LHCN-M2 (cell line): ENCODE data around the gene ERF. TPM values are rescaled to one million over a fixed set of nuclear protein-coding genes. Genes with fewer than 3 reads are reported as not detected.

Source experiments
- DNase-seq: peaks from one replicate; pipeline ENCODE4 v3.0.0-alpha.2; 2012; ENCODE audit warnings: low read depth
- polyA plus RNA-seq: library from polyadenylated mRNA; unstranded; fragments of >200 nt; gene quantifications from one replicate; pipeline ENCODE4 v1.2.1, GENCODE V29; 2012; ENCODE audit warnings: missing spikeins
- total RNA-seq: library from RNA; depleted of rRNA; stranded (reverse); fragments of >200 nt; gene quantifications from 2 replicates; pipeline ENCODE4 v1.2.3, GENCODE V29; 2014; rRNA removed

ERF gene
- total RNA-seq: 49.1 and 56.2 TPM in 2 replicates
- 46.3 TPM for polyA plus RNA-seq

GRCh38 chr19:42254850-42255765 lies at the start of gene ERF:
TSS of gene ERF (minus strand) at chr19:42255128. CDS start at chr19:42254999, 129 bp downstream.
- DNase-seq: peak; percentile 87

GRCh38 chr19:42303876-42304275 lies 48.9 kb upstream of the ERF start:
- DNase-seq: no peak

GRCh38 chr19:42303101-42303464 lies 48.2 kb upstream of the ERF start:
- DNase-seq: no peak

- DNase-seq: no peak
Measured at GRCh38 chr19:42301646-42302203, 46.8 kb upstream of the ERF start, which contains the start of gene PRR19. TSS of gene PRR19 (plus strand) at chr19:42302132. CDS start at chr19:42309585, 7,453 bp downstream.

GRCh38 chr19:42297039-42297438 lies 42.1 kb upstream of the ERF start:
- DNase-seq: no peak

GRCh38 chr19:42295831-42296525 lies 41.0 kb upstream of the ERF start:
- DNase-seq: peak; percentile 44

- DNase-seq: no peak
Measured at GRCh38 chr19:42295342-42295741, 40.4 kb upstream of the ERF start.

GRCh38 chr19:42294471-42295137 lies 39.7 kb upstream of the ERF start:
- DNase-seq: no peak

- no peak for DNase-seq
Measured at GRCh38 chr19:42293948-42294347, 39.0 kb upstream of the ERF start.

GRCh38 chr19:42293540-42293939 lies 38.6 kb upstream of the ERF start:
- no peak for DNase-seq

- DNase-seq: no peak
Measured at GRCh38 chr19:42292963-42293362, 38.0 kb upstream of the ERF start.

GRCh38 chr19:42292042-42292960 lies 37.4 kb upstream of the ERF start:
- no peak for DNase-seq

- no peak for DNase-seq
Measured at GRCh38 chr19:42291435-42291810, 36.5 kb upstream of the ERF start.

- no peak for DNase-seq
Measured at GRCh38 chr19:42290523-42291434, 35.9 kb upstream of the ERF start.

- no peak for DNase-seq
Measured at GRCh38 chr19:42290136-42290522, 35.2 kb upstream of the ERF start.

- DNase-seq: no peak
Measured at GRCh38 chr19:42289556-42290041, 34.7 kb upstream of the ERF start.

- DNase-seq: no peak
Measured at GRCh38 chr19:42288881-42289555, 34.1 kb upstream of the ERF start.

GRCh38 chr19:42288387-42288786 lies 33.5 kb upstream of the ERF start:
- no peak for DNase-seq

GRCh38 chr19:42287827-42288107 lies 32.8 kb upstream of the ERF start:
- DNase-seq: no peak
